Pancreas (tissue), 10 donors: ENCODE measurements around the gene SIGLEC14. TPM values are rescaled to one million over a fixed set of nuclear protein-coding genes. Genes with fewer than 3 reads are reported as not detected.

Source experiments
- ATAC-seq, 4 donors: fragments of 200-7000 bp; cut with Tn5 transposase; one replicate each; pipeline versions ENCODE4 v1.8.0 to v1.9.1; 2020; ENCODE audit warnings: mild to moderate bottlenecking in 4 of 4, moderate library complexity in 4 of 4
- DNase-seq, 6 donors: peaks; one replicate each; pipeline ENCODE4 v3.0.0-alpha.2; 2020
- FAIRE-seq: peaks from 2 replicates; lab custom pipeline; 2012; peaks lifted over from hg19 to GRCh38; lab: Jason Lieb, UNC
- H3K27ac ChIP-seq, 4 donors: fragments of 200-600 bp; sonication (generic); 1 replicate in 3 of 4; 2 replicates in 1 of 4; pipeline versions ENCODE4 v1.5.0 to v1.8.0; 2020
- H3K27me3 ChIP-seq, 4 donors: fragments of 200-600 bp; one replicate each; pipeline ENCODE4 v1.8.0; 2021
- H3K36me3 ChIP-seq, 3 donors: fragments of 200-600 bp; sonication (generic) in 1 of 3; one replicate each; pipeline versions ENCODE4 v1.5.0 to v1.8.0; 2020 to 2021
- H3K4me1 ChIP-seq, 3 donors: fragments of 200-600 bp; one replicate each; pipeline ENCODE4 v1.8.0; 2021
- H3K4me3 ChIP-seq, 4 donors: fragments of 200-600 bp; sonication (generic) in 2 of 4; one replicate each; pipeline versions ENCODE4 v1.5.0 to v1.8.0; 2020 to 2021
- H3K9me3 ChIP-seq, 4 donors: fragments of 200-600 bp; one replicate each; pipeline ENCODE4 v1.8.0; 2021
- WGBS, 2 donors: extraction: QIAGEN DNeasy Blood & Tissue Kit; methylation state at CpG; one replicate each; pipeline ENCODE4 v1.1.7; 2013; 5-methylcytosine and 5-hydroxymethylcytosine counted together
- intact Hi-C, 3 donors: fragments of 100-400 bp; cut with DNase I; formaldehyde crosslinking; loops; one replicate each; pipeline versions ENCODE4 v1.11.1 to v1.14.2; 2022
- polyA plus RNA-seq, 2 donors: library from polyadenylated mRNA; stranded (reverse); fragments of 200-250 nt; gene quantifications; one replicate each; pipeline ENCODE4 v1.2.3, GENCODE V29; 2013
- total RNA-seq, 6 donors: library from RNA; stranded (reverse); fragmentation: NEBNext Ultra II Directional in 4 of 6; extraction: Animal tissue kit (Norgen Biotek cat#: 25700) in 4 of 6; gene quantifications; one replicate each; pipeline versions ENCODE4 v1.2.1 to v1.2.4, GENCODE V29; 2021 to 2023
- TF ChIP-seq, protein P1 (sequence below), 4 donors: fragments of 200-600 bp; sonication (generic) in 3 of 4; IDR thresholded peaks; one replicate each; pipeline versions ENCODE4 v1.5.0 to v1.8.0; 2021; ENCODE audit warnings: antibody characterized with exemption in 4 of 4
- donor health status: healthy with polysubstance abuse.
- donor health status: DM: no; HTN: no; CAD: no; lungs with moderate emphysema.
- donor health status: DM: no; HTN: no; CAD: no.
- donor health status: control.
- donor health status: control.
- donor health status: Bipolar disorder and iron deficiency.
- donor health status: DM: yes; HTN: yes; CAD: no.
- donor health status: DM: no; HTN: no; CAD: no.
- donor health status: DM: no; HTN: no; CAD: no.
- donor health status: DM: yes; HTN: yes; CAD: no.

SIGLEC14 gene
- total and polyA plus RNA-seq, 8 donors = 0.12 to 5.0 (median 1.1) TPM; not detected in 1

DNA sequence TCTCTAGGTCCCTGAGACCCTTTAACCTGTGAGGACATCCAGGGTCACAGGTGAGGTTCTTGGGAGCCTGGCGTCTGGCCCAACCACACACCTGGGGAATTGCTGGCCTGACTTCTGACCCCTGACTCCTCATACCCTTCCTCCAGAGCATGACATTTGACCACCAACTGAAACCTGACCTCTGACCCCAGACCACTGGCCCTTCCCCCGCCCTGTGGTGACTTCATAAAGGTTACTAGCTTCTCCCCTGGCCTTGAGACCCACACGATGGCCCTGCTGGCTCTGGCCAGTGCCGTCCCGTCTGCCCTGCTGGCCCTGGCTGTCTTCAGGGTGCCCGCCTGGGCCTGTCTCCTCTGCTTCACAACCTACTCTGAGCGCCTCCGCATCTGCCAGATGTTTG is 46.6 kb upstream of the SIGLEC14 start, which contains the start of gene SPACA6:
TSS of gene SPACA6 (plus strand) at position 71 of the 400 bp plus-strand sequence. CDS start at position 268, 197 bp downstream.
- Histone ChIP-seq H3K27ac (no peak within 1 kb of the TSS), H3K27me3 (no peaks in the 10 kb centered on the region), H3K4me1 (no peaks in the 10 kb centered on the region), H3K36me3 (no peaks in the 10 kb centered on the region), H3K9me3 (no peaks in the 10 kb centered on the region), H3K4me3 (peak within 1 kb of the TSS in 2 of 4 donors; percentile 11 to 69)
- FAIRE-seq (no peak), DNase-seq (peak in 1 of 6 donors; percentile 26), ATAC-seq (no peak)
- 71 to 78% methylated on average over 8 of the region's 8 CpGs for WGBS, 2 donors
- TF ChIP-seq, protein P1, sequence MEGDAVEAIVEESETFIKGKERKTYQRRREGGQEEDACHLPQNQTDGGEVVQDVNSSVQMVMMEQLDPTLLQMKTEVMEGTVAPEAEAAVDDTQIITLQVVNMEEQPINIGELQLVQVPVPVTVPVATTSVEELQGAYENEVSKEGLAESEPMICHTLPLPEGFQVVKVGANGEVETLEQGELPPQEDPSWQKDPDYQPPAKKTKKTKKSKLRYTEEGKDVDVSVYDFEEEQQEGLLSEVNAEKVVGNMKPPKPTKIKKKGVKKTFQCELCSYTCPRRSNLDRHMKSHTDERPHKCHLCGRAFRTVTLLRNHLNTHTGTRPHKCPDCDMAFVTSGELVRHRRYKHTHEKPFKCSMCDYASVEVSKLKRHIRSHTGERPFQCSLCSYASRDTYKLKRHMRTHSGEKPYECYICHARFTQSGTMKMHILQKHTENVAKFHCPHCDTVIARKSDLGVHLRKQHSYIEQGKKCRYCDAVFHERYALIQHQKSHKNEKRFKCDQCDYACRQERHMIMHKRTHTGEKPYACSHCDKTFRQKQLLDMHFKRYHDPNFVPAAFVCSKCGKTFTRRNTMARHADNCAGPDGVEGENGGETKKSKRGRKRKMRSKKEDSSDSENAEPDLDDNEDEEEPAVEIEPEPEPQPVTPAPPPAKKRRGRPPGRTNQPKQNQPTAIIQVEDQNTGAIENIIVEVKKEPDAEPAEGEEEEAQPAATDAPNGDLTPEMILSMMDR (IDR thresholded peaks at IDR 0.05) = no peak
- intact Hi-C loops = no loop called here

DNA sequence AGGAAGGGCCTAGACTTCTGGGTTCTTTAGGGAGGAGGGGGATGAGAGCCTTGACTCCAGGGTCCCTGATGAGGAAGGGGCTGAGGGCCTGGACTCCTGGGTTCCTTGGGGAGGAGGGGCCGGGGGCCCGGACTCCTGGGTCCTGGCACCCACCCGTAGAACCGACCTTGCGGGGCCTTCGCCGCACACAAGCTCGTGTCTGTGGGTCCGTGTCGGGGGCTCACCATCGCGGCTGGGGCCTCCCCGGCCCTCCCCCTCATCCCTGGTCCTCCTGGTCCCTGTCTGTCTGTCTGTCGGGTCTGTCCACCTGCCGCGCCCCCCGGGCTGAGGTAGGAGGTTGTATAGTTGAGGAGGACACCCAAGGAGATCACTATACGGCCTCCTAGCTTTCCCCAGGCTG is 45.8 kb upstream of the SIGLEC14 start:
- DNase-seq = peak in 2 of 6 donors; percentile 32 to 75
- Histone ChIP-seq H3K27me3 (no peaks in the 10 kb centered on the region), H3K27ac (no peak overlapping the region), H3K4me1 (no peaks in the 10 kb centered on the region), H3K9me3 (no peaks in the 10 kb centered on the region), H3K36me3 (no peaks in the 10 kb centered on the region), H3K4me3 (peak overlapping the region in 1 of 4 donors; percentile 69)
- no peak for ATAC-seq
- 77 to 80% methylated on average over 18 of the region's 18 CpGs for WGBS, 2 donors
- TF ChIP-seq, protein P1 (IDR thresholded peaks at IDR 0.05) = no peak
- no peak for FAIRE-seq
- intact Hi-C loops = no loop called here

DNA sequence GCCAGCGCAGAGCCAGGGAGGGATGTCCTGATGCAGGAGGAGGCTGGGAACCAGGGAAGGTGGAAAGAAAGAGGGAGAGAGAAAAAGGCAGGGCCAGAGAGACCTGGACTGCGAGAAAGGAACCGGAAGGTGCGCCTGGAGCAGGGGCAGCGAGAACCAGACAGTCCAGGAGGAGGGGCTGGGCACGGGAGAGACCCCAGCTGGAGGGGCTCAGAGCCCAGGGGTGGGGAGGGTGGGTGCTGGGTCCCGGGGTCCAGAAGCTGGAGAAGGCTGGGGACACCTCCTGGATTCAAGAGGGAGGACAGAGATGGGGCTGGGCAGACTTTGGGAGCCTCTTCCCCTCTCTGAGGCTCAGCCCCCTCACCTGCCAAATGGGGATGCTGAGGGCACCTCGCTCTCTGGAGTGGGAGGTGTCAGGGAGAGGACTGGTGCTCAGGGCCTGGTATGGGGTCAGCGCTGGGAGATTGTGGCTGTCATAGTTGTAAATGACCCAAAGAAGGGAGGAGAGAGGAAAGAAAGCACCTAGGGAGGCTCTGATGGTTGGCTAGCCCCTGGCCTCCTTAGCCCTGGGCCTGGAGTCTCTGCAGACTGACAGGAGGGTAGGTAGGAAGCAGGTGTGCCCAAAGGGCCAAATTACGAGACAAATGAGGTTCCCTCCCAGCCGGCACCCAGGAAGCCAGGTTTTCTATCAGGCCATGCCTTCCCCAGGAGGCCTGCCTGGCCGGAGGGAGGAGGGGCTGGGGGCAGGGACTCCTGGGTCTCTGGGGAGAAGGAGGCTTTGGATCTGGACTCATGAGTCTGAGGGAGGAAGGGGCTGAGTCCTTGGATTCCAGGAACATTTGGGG is 45.2 kb upstream of the SIGLEC14 start:
- no peak for DNase-seq
- H3K27ac ChIP-seq = peak overlapping the region in 2 of 4 donors; percentile 87 to 89
- intact Hi-C loops = no loop called here
- TF ChIP-seq, protein P1 (IDR thresholded peaks at IDR 0.05) = no peak
- H3K4me1 ChIP-seq = no peaks in the 10 kb centered on the region
- no peak for FAIRE-seq
- no peaks in the 10 kb centered on the region for H3K27me3 ChIP-seq
- H3K36me3 ChIP-seq = no peaks in the 10 kb centered on the region
- ATAC-seq = no peak
- WGBS, 2 donors = 35 to 39% methylated on average over 12 of the region's 12 CpGs
- no peaks in the 10 kb centered on the region for H3K9me3 ChIP-seq
- peak overlapping the region in 2 of 4 donors; percentile 11 to 69 for H3K4me3 ChIP-seq

DNA sequence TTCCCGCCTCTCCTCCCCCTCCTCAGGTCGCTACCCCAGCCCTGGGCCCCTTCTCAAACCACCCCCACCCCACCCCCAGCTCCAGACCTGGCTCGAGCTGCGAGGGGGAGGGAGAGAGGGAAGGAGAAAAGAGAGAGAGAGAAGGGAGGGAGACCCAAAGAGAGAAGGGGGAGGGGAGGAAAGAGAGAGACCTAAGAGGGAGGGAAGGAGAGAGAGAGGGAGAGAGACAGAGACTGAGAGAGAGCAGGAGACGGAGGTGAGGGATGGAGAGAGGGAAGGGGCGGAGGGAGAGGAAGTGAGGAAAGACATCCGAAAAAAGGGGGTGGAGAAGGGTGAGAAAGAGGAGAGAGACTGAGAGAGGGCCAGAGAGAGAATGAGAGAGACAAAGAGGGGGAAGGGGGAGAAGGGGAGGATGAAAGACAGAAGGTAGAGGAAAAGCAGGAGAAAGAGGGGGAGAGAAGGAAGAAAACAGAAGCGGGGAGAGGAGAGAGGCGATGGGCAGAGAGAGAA is 44.5 kb upstream of the SIGLEC14 start:
- H3K9me3 ChIP-seq = no peaks in the 10 kb centered on the region
- H3K36me3 ChIP-seq = no peaks in the 10 kb centered on the region
- DNase-seq = no peak
- intact Hi-C loops = no loop called here
- 35 to 37% methylated on average over 7 to 9 of the region's 9 CpGs for WGBS, 2 donors
- no peaks in the 10 kb centered on the region for H3K27me3 ChIP-seq
- TF ChIP-seq, protein P1 (IDR thresholded peaks at IDR 0.05) = no peak
- H3K4me3 ChIP-seq = peak overlapping the region; percentile 40 to 69 (median 58)
- ATAC-seq = no peak
- H3K27ac ChIP-seq = peak overlapping the region; percentile 43 to 89 (median 75)
- no peaks in the 10 kb centered on the region for H3K4me1 ChIP-seq
- FAIRE-seq = no peak
